Endothelial cell of umbilical vein (primary cell): Measurements from ENCODE around the gene CACNB4. TPM values are rescaled to one million over a fixed set of nuclear protein-coding genes. Genes with fewer than 3 reads are reported as not detected.
A peak's percentile ranks its signal among the peaks of the same experiment; 100 is the strongest.

Experiments
- BruUV-seq: library from RNA; stranded (reverse); fragments of 400-500 nt; replicated peaks from 2 replicates; lab custom pipeline; 2021; lab: Mats Ljungman, UMichigan
- CTCF ChIA-PET: fragments of 300-600, 350-600 bp; sonication (Branson Sonifier 250); formaldehyde crosslinking; loops from one replicate; lab custom pipeline; 2021; ENCODE audit warnings: antibody characterized with exemption, inconsistent platforms; lab: Charles Lee
- POLR2A ChIA-PET: fragments of 300-600, 350-600 bp; sonication (Branson Sonifier 250); formaldehyde crosslinking; loops from one replicate; lab custom pipeline; 2021; ENCODE audit warnings: antibody characterized with exemption, inconsistent platforms; lab: Charles Lee
- DNase-seq: peaks from one replicate; pipeline ENCODE4 v3.0.0-alpha.2; 2011; ENCODE audit warnings: low read depth, low spot score
- FAIRE-seq: peaks from 2 replicates; lab custom pipeline; 2011; peaks lifted over from hg19 to GRCh38; lab: Jason Lieb, UNC
- H2AFZ ChIP-seq: 2 replicates; pipeline ENCODE4 v1.6.0; 2012; ENCODE audit warnings: low read depth, low read length, control low read depth, inconsistent platforms
- H3K27ac ChIP-seq: 2 replicates; pipeline ENCODE4 v1.5.1; 2011; ENCODE audit warnings: low read depth, mild to moderate bottlenecking, control low read depth, low read length, moderate library complexity; ENCODE audit not compliant: insufficient read depth
- H3K27me3 ChIP-seq, 2 experiments: 2 replicates each; pipeline versions ENCODE4 v1.6.0 to v1.6.1; 2011; ENCODE audit warnings: low read length in 2 of 2, mixed read lengths in 1 of 2; ENCODE audit not compliant: control insufficient read depth in 2 of 2, insufficient read depth in 2 of 2
- H3K36me3 ChIP-seq, 2 experiments: 2 replicates in 1 of 2; 3 replicates in 1 of 2; pipeline ENCODE4 v1.5.1; 2011; ENCODE audit warnings: low read length in 2 of 2, mild to moderate bottlenecking in 1 of 2, moderate library complexity in 1 of 2; ENCODE audit not compliant: control insufficient read depth in 2 of 2, insufficient read depth in 2 of 2; ENCODE audit errors: extremely low read depth in 1 of 2
- H3K4me1 ChIP-seq: 3 replicates; pipeline ENCODE4 v1.5.1; 2011; ENCODE audit warnings: mild to moderate bottlenecking, low read length; ENCODE audit not compliant: control insufficient read depth, insufficient read depth; ENCODE audit errors: extremely low read depth
- H3K4me2 ChIP-seq: 2 replicates; pipeline ENCODE4 v1.6.1; 2011; ENCODE audit warnings: low read length, control low read depth, mixed read lengths; ENCODE audit not compliant: insufficient read depth
- H3K4me3 ChIP-seq, 3 experiments: fragments of 200-600 bp in 1 of 3; sonication (generic), shearing (Covaris generic) in 1 of 3; replicated peaks in 1 of 3; 2 replicates each; pipeline ENCODE4 v1.5.1; 2011 to 2016; ENCODE audit warnings: control low read depth in 3 of 3, low read length in 3 of 3, mild to moderate bottlenecking in 2 of 3, inconsistent platforms in 1 of 3, low read depth in 1 of 3, moderate library complexity in 1 of 3; ENCODE audit not compliant: insufficient read depth in 1 of 3
- H3K79me2 ChIP-seq: 2 replicates; pipeline ENCODE4 v1.6.0; 2012; ENCODE audit warnings: low read length, inconsistent platforms; ENCODE audit not compliant: control insufficient read depth, insufficient read depth
- H3K9ac ChIP-seq: replicated peaks from 2 replicates; pipeline ENCODE3; 2011; ENCODE audit warnings: low read length, control low read depth; ENCODE audit not compliant: insufficient read depth; ENCODE audit errors: extremely low read depth
- H3K9me1 ChIP-seq: replicated peaks from 3 replicates; pipeline ENCODE4 v1.6.0; 2011; ENCODE audit warnings: mild to moderate bottlenecking, low read length; ENCODE audit not compliant: control insufficient read depth, insufficient read depth; ENCODE audit errors: extremely low read depth
- H3K9me3 ChIP-seq: replicated peaks from 2 replicates; pipeline ENCODE4 v1.5.1; 2012; ENCODE audit warnings: low read length, inconsistent platforms; ENCODE audit not compliant: control insufficient read depth, insufficient read depth
- H4K20me1 ChIP-seq: replicated peaks from 2 replicates; pipeline ENCODE3; 2011; ENCODE audit warnings: mild to moderate bottlenecking, low read length; ENCODE audit not compliant: control insufficient read depth, insufficient read depth; ENCODE audit errors: extremely low read depth
- CTCF ChIP-seq, 2 donors: IDR thresholded peaks; 1 replicate in 1 of 2; 2 replicates in 1 of 2; pipeline ENCODE4 v1.5.1; 2011; ENCODE audit warnings: low read length in 2 of 2, mild to moderate bottlenecking in 2 of 2, moderate library complexity in 2 of 2, control low read depth in 1 of 2, inconsistent platforms in 1 of 2, low read depth in 1 of 2; ENCODE audit not compliant: insufficient read depth in 1 of 2; ENCODE audit errors: extremely low read depth in 1 of 2
- EZH2 ChIP-seq: IDR thresholded peaks from 2 replicates; pipeline ENCODE4 v1.6.1; 2012; ENCODE audit warnings: borderline replicate concordance, low read depth, mild to moderate bottlenecking, moderate library complexity, low read length, inconsistent platforms; ENCODE audit not compliant: severe bottlenecking
- FOS ChIP-seq: IDR thresholded peaks from 2 replicates; pipeline ENCODE4 v1.6.1; 2011; ENCODE audit warnings: mild to moderate bottlenecking, low read length, moderate library complexity, borderline replicate concordance; ENCODE audit not compliant: insufficient read depth
- GATA2 ChIP-seq: IDR thresholded peaks from 2 replicates; pipeline ENCODE4 v1.7.0; 2011; ENCODE audit warnings: low read depth, mild to moderate bottlenecking, moderate library complexity, mixed read lengths, low read length; ENCODE audit not compliant: insufficient read length, insufficient read depth
- JUN ChIP-seq: IDR thresholded peaks from 2 replicates; pipeline ENCODE4 v1.6.1; 2011; ENCODE audit warnings: borderline replicate concordance, low read depth; ENCODE audit not compliant: insufficient read length, insufficient read depth
- MYC ChIP-seq: IDR thresholded peaks from one replicate; pipeline ENCODE4 v1.6.1; 2011; ENCODE audit warnings: mild to moderate bottlenecking, low read depth, low read length
- POLR2A ChIP-seq: IDR thresholded peaks from 2 replicates; pipeline ENCODE4 v1.6.1; 2012; ENCODE audit warnings: low read depth, mild to moderate bottlenecking, control low read depth, low read length
- POLR2AphosphoS5 ChIP-seq: IDR thresholded peaks from 2 replicates; pipeline ENCODE4 v1.6.1; 2012; ENCODE audit warnings: low read depth, mild to moderate bottlenecking, control low read depth, low read length, moderate library complexity; ENCODE audit not compliant: insufficient read depth
- dilution Hi-C: fragments of 300-500 bp; cut with MboI; formaldehyde crosslinking; loops from one replicate; pipeline ENCODE4 v1.15.0; 2019; ENCODE audit warnings: low sequenced_read_pairs; ENCODE audit not compliant: extremely low pct_ligation_motif_present
- intact Hi-C: fragments of 100-400 bp; cut with micrococcal nuclease; formaldehyde crosslinking; loops from one replicate; pipeline ENCODE4 v1.10.0; 2022
- polyA plus RNA-seq, 4 experiments: library from polyadenylated mRNA; depleted of rRNA in 3 of 4; stranded (reverse) in 3 of 4; unstranded in 1 of 4; fragments of >200 nt; gene quantifications; 2 replicates each; pipeline versions ENCODE4 v1.2.1 to v1.2.3, GENCODE V29; 2011 to 2012; ENCODE audit warnings: missing spikeins in 1 of 4
- total RNA-seq: library from RNA; stranded (reverse); gene quantifications from 2 replicates; pipeline ENCODE4 v1.2.3, GENCODE V29; 2021
- TF ChIP-seq, protein P1 (sequence below): IDR thresholded peaks from 2 replicates; pipeline ENCODE4 v1.6.1; 2011; ENCODE audit not compliant: insufficient read depth, insufficient read length

CACNB4 gene
- total and polyA plus RNA-seq, 2 donors (not counting 3 experiments of a cell fraction or from before 2014, with no cell fraction given), result 0.23 to 0.58 TPM

DNA sequence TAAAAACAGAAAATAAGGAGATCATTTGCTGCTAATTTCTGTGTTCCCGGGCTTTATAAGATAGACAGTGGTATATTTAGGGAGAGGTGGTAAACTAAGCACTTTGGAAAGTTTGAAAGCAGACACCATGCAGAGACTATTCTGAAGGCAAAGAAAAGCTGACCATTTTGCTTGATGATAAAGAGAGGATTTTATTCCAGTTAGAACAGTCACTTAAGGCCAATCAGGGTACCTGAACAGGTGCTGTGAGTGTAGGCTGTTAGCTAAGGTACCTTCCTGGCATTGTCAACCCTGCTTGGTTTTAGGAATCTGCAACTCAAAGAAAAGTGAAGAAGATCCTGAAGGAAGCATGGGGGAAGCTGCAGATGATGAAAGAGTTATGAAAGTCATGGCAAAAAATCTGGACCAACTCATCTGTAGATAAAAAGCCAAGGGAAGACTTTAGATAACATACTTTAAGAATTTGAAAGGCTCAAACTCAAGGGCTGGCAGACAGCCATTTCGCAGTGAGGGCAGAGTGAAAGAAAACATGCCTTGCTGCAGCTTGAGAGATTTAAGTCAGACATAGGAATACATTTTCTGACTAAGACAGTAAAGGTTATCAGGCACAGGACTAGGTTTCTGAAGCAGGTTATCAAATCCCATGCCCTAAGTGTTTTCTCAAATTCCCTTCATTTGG, 190.5 kb downstream of the CACNB4 start:
- DNase-seq (peak; percentile 52), FAIRE-seq (no peak)
- Histone ChIP-seq H3K4me2 (no peak overlapping the region), H3K27me3 (peaks cover 0 to 1% of the 10 kb centered on the region in 2 experiments), H4K20me1 (no peaks in the 10 kb centered on the region), H3K9ac (no peak overlapping the region), H3K36me3 (no peaks in the 10 kb centered on the region), H3K4me1 (peaks cover 6% of the 10 kb centered on the region), H3K4me3 (no peak overlapping the region), H3K79me2 (no peaks in the 10 kb centered on the region), H2AFZ (no peak overlapping the region), H3K9me3 (no peaks in the 10 kb centered on the region), H3K27ac (no peak overlapping the region), H3K9me1 (no peaks in the 10 kb centered on the region)
- dilution Hi-C loops (no loop called here), intact Hi-C loops (no loop called here)
- ChIA-PET CTCF (interaction anchor here (1.3 kb wide), 1 partner anchor 8 kb away, joined by 3 read pairs; no protein-coding TSS in a partner anchor), POLR2A (no interaction called here)
- no peak for TF ChIP-seq CTCF (IDR thresholded peaks at IDR 0.05; ENCODE audit: extremely low read depth in 1 of 2, insufficient read depth in 1 of 2, low read depth in 1 of 2, low read length in 2 of 2)
- no peak for TF ChIP-seq POLR2AphosphoS5
- no peak for TF ChIP-seq FOS
- TF ChIP-seq, protein P1, sequence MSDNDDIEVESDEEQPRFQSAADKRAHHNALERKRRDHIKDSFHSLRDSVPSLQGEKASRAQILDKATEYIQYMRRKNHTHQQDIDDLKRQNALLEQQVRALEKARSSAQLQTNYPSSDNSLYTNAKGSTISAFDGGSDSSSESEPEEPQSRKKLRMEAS, result no peak
- no peak for TF ChIP-seq GATA2
- TF ChIP-seq POLR2A, result no peak
- no peak for TF ChIP-seq MYC
- TF ChIP-seq JUN, result no peak
- no peak for TF ChIP-seq EZH2
- no TSS peak for BruUV-seq
